GM13977 (cell line): ENCODE data around the gene ZNF592.

Source experiments
- DNase-seq: peaks from one replicate; pipeline ENCODE4 v3.0.0; 2012; ENCODE audit warnings: low spot score
- in situ Hi-C: fragments of 300-500 bp; cut with MboI; formaldehyde crosslinking; loops from one replicate; pipeline ENCODE4 v1.12.0; 2022; ENCODE audit warnings: low sequenced_read_pairs, low pct_unique_long_range_greater_than_20kb, mixed read lengths, inconsistent platforms; ENCODE audit not compliant: unreplicated experiment
- TF ChIP-seq, protein P1 (sequence below): IDR thresholded peaks from 2 replicates; pipeline ENCODE4 v1.5.1; 2012; ENCODE audit warnings: mild to moderate bottlenecking, control low read depth; ENCODE audit not compliant: insufficient read depth; ENCODE audit errors: extremely low read depth, missing control alignments

ZNF592 gene

DNA sequence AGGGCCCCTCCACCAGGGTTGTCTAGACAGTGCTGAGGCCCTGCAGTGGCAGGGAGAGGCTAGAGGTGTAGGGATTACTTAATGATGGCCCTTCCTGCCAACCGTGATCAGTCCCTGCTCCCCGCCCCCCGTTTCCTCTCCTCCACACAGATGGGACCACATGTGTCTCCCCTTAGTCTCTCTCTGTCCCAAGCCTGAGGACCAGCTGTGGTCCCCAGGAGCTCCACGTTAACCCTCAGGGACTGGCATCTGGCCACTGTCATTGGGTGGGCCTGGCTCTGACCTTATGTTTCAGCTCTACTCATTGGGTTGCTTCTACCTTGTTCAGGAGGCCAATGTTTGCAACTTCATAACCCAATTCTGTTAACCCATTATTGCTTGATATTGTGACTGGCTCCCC, 62.8 kb downstream of the ZNF592 start:
- TF ChIP-seq, protein P1, sequence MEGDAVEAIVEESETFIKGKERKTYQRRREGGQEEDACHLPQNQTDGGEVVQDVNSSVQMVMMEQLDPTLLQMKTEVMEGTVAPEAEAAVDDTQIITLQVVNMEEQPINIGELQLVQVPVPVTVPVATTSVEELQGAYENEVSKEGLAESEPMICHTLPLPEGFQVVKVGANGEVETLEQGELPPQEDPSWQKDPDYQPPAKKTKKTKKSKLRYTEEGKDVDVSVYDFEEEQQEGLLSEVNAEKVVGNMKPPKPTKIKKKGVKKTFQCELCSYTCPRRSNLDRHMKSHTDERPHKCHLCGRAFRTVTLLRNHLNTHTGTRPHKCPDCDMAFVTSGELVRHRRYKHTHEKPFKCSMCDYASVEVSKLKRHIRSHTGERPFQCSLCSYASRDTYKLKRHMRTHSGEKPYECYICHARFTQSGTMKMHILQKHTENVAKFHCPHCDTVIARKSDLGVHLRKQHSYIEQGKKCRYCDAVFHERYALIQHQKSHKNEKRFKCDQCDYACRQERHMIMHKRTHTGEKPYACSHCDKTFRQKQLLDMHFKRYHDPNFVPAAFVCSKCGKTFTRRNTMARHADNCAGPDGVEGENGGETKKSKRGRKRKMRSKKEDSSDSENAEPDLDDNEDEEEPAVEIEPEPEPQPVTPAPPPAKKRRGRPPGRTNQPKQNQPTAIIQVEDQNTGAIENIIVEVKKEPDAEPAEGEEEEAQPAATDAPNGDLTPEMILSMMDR, result no peak
- in situ Hi-C loops, result no loop called here
- no peak for DNase-seq

GRCh38 chr15:84811828-84812227, 63.4 kb downstream of the ZNF592 start:
- TF ChIP-seq, protein P1, result no peak
- in situ Hi-C loops, result no loop called here
- DNase-seq, result no peak

- in situ Hi-C loops, result no loop called here
- no peak for DNase-seq
- TF ChIP-seq, protein P1, result no peak
Measured at GRCh38 chr15:84812842-84813241, 64.5 kb downstream of the ZNF592 start.

DNA sequence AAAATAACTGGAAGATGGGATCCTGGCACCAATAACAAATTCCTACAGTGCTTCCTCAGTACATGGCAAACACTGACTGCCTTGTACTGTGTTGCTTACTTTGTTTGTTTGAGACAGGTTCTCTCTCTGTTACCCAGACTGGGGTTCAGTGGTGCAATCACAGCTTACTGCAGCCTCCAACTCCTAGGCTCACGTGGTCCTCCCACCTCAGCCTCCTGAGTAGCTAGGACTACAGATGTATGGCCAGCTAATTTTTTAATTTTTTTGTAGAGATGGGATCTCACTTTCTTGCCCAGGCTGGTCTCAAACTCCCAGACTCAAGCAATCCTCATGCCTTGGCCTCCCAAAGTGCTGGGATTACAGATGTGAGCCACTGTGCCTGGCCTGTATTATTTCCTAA, 65.0 kb downstream of the ZNF592 start:
- in situ Hi-C loops, result no loop called here
- DNase-seq, result no peak
- TF ChIP-seq, protein P1, result no peak

GRCh38 chr15:84813931-84814330, 65.5 kb downstream of the ZNF592 start:
- DNase-seq, result no peak

GRCh38 chr15:84814916-84815315, 66.5 kb downstream of the ZNF592 start:
- in situ Hi-C loops, result no loop called here
- TF ChIP-seq, protein P1, result no peak
- no peak for DNase-seq

More at GRCh38 chr15:84813931-84814330, 65.5 kb downstream of the ZNF592 start:
- in situ Hi-C loops, result no loop called here
- TF ChIP-seq, protein P1, result no peak
